ENCODE data around the gene LRRC61.
A peak's percentile ranks its signal among the peaks of the same experiment; 100 is the strongest.
"Not testable (repeated sequence)": the region's sequence is repeated elsewhere in the genome, so short reads cannot be mapped to it uniquely, and the experiment has no call there.

LRRC61 gene

GRCh38 chr7:150383710-150384397, 60.7 kb downstream of the LRRC61 start:
- peak; percentile 90 for DNase-seq (ENCODE audit: low spot score)

- DNase-seq (ENCODE audit: low spot score) = no peak
Measured at GRCh38 chr7:150384406-150385301, 61.5 kb downstream of the LRRC61 start.

GRCh38 chr7:150385302-150385723, 62.2 kb downstream of the LRRC61 start:
- DNase-seq (ENCODE audit: low spot score) = no peak

- not testable (repeated sequence) for DNase-seq (ENCODE audit: low spot score)
Measured at GRCh38 chr7:150385884-150386283, 62.7 kb downstream of the LRRC61 start.
